GM19467 (cell line): Measurements from ENCODE around the gene SGIP1.
"Not testable (repeated sequence)": the region's sequence is repeated elsewhere in the genome, so short reads cannot be mapped to it uniquely, and the experiment has no call there.

Source experiments
- ATAC-seq: cut with Tn5 transposase; IDR thresholded peaks from one replicate; pipeline ENCODE4 v1.9.1; 2021; ENCODE audit warnings: mild to moderate bottlenecking, moderate library complexity; ENCODE audit not compliant: unreplicated experiment

Gene SGIP1

GRCh38 chr1:66725885-66726665 lies 192.1 kb downstream of the SGIP1 start:
- no peak for ATAC-seq

DNA sequence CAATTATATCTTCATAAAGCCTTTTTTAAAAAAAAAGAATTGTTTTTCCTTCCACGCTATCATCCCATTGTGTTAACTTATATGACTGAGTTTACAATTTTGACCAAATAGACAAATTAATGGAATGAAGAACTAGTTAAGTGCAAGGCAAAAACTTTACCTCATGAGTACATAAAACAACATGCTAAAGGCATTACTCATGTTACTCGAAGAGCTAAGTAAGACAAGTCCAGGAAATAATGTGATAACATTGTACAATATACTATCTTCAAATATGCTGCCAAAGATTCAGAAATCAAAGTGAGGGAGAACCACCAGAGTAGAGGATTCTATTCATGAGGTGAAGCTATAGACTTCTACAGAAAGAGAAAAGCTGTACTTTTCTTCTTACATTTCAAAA lies 194.1 kb downstream of the SGIP1 start:
- ATAC-seq, result no peak

GRCh38 chr1:66728716-66729115 lies 194.8 kb downstream of the SGIP1 start:
- not testable (repeated sequence) for ATAC-seq

- ATAC-seq, result no peak
Measured at GRCh38 chr1:66729119-66729518, 195.2 kb downstream of the SGIP1 start.

DNA sequence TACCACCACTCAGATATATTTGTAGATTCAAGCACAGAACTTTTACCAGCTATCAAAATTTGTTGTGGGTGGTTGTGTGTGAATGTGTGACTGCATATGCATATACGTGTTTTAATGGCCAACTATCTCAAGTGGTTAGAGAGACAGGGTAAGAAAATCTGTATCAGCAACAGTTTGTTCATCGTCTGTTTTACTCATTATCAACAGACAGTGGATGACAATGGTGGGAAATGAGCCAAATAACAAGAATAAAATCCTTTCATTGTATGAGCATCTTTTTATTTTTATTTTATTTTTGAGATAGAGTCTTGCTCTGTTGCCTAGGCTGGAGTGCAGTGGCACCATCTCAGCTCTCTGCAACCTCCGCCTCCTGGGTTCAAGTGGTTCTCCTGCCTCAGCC lies 195.6 kb downstream of the SGIP1 start:
- ATAC-seq, result no peak

- no peak for ATAC-seq
Measured at GRCh38 chr1:66730462-66730861, 196.5 kb downstream of the SGIP1 start.

GRCh38 chr1:66731170-66731865 lies 197.4 kb downstream of the SGIP1 start:
- peak; percentile 36 for ATAC-seq

GRCh38 chr1:66732407-66733166 lies 198.6 kb downstream of the SGIP1 start:
- ATAC-seq, result peak; percentile 69

DNA sequence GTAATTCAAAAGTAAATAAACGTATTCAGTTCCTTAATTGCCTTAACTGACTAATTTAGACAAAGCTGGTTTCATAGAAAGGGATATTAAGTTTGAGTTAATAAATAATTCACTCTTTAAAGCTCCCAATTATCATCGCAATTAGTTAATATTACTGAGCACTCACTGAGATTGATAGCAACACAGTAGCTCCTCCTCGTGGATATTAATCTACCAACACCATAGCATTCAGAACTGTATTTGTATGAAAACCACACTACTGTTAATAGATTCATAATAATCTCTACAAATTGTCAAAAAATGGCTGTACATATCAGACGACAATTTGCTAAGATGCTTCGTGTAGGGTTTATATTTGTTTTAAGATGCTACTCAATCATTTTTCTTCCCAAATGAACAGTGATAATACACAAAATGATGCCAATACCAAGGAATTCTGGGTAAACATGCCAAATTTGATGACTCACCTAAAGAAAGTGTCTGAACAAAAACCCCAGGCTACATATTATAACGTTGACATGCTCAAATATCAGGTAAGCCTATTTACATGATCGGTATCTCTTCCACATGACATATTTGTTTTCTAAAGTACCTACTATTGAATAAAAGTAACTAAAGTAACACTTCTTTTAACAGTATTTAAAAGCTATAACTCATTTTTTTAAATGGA lies 199.5 kb downstream of the SGIP1 start:
- no peak for ATAC-seq

DNA sequence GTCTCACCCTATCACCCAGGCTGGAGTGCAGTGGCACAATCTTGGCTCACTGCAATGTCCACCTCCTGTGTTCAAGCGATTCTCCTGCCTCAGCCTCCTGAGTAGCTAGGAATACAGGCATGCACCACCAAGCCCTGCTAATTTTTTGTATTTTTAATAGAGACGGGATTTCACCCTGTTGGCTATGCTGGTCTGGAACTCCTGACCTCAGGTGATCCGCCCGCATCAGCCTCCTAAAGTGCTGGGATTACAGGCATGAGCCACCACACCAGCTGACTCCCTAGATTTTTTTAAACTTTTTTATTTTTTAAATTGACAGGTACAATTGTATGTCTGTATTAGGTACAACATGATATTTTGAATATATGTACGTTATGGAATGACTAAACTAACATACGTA lies 200.6 kb downstream of the SGIP1 start:
- ATAC-seq, result not testable (repeated sequence)

GRCh38 chr1:66737836-66738235 lies 203.9 kb downstream of the SGIP1 start:
- ATAC-seq, result no peak

- peak; percentile 77 for ATAC-seq
Measured at GRCh38 chr1:66739401-66740157, 205.6 kb downstream of the SGIP1 start.

- no peak for ATAC-seq
Measured at GRCh38 chr1:66745451-66745850, 211.5 kb downstream of the SGIP1 start.

- ATAC-seq, result no peak
Measured at GRCh38 chr1:66747501-66747900, 213.5 kb downstream of the SGIP1 start.

- ATAC-seq, result no peak
Measured at GRCh38 chr1:66750577-66750976, 216.6 kb downstream of the SGIP1 start.

DNA sequence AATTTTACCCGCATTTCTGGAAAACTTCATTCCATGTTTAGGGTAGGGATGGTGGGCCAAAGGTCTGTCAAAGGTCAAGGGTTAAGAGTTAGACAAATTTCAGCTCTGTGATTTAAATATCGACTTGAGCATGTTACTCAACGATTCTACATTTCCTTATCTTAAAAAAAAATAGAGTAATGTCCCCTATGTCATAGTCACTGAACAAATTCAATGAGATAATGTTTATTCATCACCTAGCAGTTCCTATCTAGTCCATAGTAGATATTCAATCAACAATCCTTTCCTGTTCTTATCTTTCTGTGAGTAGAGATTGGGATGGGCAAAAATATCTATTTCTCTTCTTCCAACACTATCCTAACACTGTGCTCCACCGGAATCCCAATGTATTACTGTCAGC lies 217.2 kb downstream of the SGIP1 start:
- no peak for ATAC-seq

GRCh38 chr1:66752000-66752592 lies 218.1 kb downstream of the SGIP1 start, which contains the start of gene DYNLT5:
Gene DYNLT5 (plus strand): TSS chr1:66752459. CDS start chr1:66754659, 2,200 bp downstream.
- ATAC-seq, result no peak

GRCh38 chr1:66752671-66753371 lies 218.9 kb downstream of the SGIP1 start:
- no peak for ATAC-seq

DNA sequence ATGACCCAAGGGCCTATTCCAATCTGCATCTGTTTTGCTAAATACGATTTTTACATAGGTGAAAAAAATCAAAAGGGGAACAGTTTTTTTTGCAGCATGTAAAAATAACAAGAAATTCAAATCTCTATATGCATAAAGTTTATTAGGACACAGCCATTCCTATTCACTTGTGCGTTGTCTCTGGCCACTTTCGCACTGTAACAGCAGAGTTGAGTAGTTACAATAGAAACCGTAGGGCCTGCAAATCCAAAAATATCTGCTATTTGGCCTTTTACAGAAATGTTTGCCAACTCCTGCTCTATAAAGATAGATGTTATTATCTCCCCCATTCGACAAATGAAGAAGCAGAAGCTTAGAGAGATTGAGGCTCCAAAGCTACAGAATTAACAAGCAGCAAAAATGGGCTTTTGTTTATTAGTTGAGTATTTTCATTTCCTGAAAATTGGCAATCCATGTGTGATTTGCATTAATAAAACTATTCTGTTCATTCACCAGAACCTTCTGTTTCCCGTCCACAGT lies 223.8 kb downstream of the SGIP1 start:
- ATAC-seq, result no peak
